ENCODE results near the gene BLVRB.

- TF ChIP-seq, protein P1, sequence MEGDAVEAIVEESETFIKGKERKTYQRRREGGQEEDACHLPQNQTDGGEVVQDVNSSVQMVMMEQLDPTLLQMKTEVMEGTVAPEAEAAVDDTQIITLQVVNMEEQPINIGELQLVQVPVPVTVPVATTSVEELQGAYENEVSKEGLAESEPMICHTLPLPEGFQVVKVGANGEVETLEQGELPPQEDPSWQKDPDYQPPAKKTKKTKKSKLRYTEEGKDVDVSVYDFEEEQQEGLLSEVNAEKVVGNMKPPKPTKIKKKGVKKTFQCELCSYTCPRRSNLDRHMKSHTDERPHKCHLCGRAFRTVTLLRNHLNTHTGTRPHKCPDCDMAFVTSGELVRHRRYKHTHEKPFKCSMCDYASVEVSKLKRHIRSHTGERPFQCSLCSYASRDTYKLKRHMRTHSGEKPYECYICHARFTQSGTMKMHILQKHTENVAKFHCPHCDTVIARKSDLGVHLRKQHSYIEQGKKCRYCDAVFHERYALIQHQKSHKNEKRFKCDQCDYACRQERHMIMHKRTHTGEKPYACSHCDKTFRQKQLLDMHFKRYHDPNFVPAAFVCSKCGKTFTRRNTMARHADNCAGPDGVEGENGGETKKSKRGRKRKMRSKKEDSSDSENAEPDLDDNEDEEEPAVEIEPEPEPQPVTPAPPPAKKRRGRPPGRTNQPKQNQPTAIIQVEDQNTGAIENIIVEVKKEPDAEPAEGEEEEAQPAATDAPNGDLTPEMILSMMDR (IDR thresholded peaks at IDR 0.05) = peak; percentile 85 to 88 (median 85)
- peak; percentile 98 to 100 for TF ChIP-seq POLR2AphosphoS5 (IDR thresholded peaks at IDR 0.05)
- peak; percentile 96 for TF ChIP-seq POLR2A (IDR thresholded peaks at IDR 0.05; ENCODE audit: low read depth)
- TF ChIP-seq EP300 (IDR thresholded peaks at IDR 0.05) = no peak
Observed at GRCh38 chr19:40425450-40426287, 39.9 kb downstream of the BLVRB start, which contains the start of gene SERTAD1.

All from esophagus muscularis mucosa (tissue), 4 donors.